Hepatocyte (in vitro differentiated cells): ENCODE results near the gene PTPRE.

ENCODE experiments used
- EZH2 ChIP-seq: fragments of 200-600 bp; sonication (generic); IDR thresholded peaks from 2 replicates; pipeline ENCODE4 v1.6.1; 2016; ENCODE audit warnings: antibody characterized with exemption, mild to moderate bottlenecking, borderline replicate concordance
- TF ChIP-seq, protein P1 (sequence below): fragments of 200-600 bp; sonication (generic); IDR thresholded peaks from 2 replicates; pipeline ENCODE4 v1.5.1; 2016; ENCODE audit warnings: antibody characterized with exemption, mild to moderate bottlenecking; ENCODE audit not compliant: poor library complexity

DNA sequence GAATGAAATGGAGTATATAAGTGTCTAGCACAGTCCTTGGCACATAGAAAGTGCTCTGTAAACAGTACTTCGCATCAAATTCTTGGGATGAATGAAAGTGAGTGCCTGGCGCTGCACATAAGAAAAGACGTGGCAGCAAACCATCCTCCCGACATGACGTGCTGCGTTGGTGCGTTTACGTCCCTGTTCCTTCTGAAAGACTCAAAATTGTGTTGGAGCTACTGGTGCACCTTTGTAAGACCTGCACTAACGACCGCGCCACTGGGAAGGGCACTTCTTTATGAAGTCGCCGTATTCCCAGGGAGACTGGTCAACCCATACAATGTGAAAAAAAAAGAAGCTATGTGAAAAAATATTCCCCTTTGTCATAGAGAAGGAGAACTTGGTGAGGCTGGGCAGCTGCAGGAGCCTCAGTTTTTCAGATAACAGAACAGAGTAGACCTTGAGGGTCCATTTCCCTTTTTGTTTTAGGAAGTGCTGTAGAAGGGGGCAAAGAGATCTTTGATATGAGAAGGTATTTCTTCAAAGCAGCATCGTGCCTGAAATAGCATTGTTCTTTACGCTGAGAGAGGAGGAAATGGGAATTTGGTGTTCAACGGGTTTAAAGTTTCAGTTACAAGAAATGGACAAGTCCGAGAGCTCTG, 91.7 kb downstream of the PTPRE start:
- TF ChIP-seq, protein P1, sequence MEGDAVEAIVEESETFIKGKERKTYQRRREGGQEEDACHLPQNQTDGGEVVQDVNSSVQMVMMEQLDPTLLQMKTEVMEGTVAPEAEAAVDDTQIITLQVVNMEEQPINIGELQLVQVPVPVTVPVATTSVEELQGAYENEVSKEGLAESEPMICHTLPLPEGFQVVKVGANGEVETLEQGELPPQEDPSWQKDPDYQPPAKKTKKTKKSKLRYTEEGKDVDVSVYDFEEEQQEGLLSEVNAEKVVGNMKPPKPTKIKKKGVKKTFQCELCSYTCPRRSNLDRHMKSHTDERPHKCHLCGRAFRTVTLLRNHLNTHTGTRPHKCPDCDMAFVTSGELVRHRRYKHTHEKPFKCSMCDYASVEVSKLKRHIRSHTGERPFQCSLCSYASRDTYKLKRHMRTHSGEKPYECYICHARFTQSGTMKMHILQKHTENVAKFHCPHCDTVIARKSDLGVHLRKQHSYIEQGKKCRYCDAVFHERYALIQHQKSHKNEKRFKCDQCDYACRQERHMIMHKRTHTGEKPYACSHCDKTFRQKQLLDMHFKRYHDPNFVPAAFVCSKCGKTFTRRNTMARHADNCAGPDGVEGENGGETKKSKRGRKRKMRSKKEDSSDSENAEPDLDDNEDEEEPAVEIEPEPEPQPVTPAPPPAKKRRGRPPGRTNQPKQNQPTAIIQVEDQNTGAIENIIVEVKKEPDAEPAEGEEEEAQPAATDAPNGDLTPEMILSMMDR, result no peak
- TF ChIP-seq EZH2, result no peak
